Neural cell (in vitro differentiated cells): ENCODE measurements around the gene CASZ1. TPM values are rescaled to one million over a fixed set of nuclear protein-coding genes. Genes with fewer than 3 reads are reported as not detected.

Experiments used
- H2AFZ ChIP-seq: fragments of 200-600, 300-800 bp; sonication (generic), shearing (Covaris generic); 2 replicates; pipeline ENCODE4 v1.6.0; 2014; ENCODE audit warnings: low read depth, mild to moderate bottlenecking, antibody characterized with exemption, low read length, moderate library complexity
- H3F3A ChIP-seq: fragments of 200-600 bp; shearing (Covaris generic); 2 replicates; pipeline ENCODE4 v1.6.1; 2016; ENCODE audit warnings: mild to moderate bottlenecking, moderate library complexity, mixed read lengths, antibody characterized with exemption, low read length; ENCODE audit not compliant: insufficient read depth, poor library complexity, severe bottlenecking
- H3K27ac ChIP-seq: fragments of 200-600, 300-800 bp; sonication (generic), shearing (Covaris generic); 2 replicates; pipeline ENCODE4 v1.5.1; 2014; ENCODE audit warnings: mild to moderate bottlenecking, low read length, moderate library complexity
- H3K27me3 ChIP-seq: fragments of 300-800, 200-600 bp; sonication (generic), shearing (Covaris generic); 2 replicates; pipeline ENCODE4 v1.6.0; 2014; ENCODE audit warnings: mild to moderate bottlenecking, low read depth, low read length, moderate library complexity; ENCODE audit not compliant: insufficient read depth
- H3K36me3 ChIP-seq: fragments of 300-800, 200-600 bp; sonication (generic), shearing (Covaris generic); 2 replicates; pipeline ENCODE4 v1.5.1; 2014; ENCODE audit warnings: mild to moderate bottlenecking, antibody characterized with exemption, low read length, moderate library complexity; ENCODE audit not compliant: insufficient read depth
- H3K4me2 ChIP-seq: fragments of 300-800, 200-600 bp; sonication (generic), shearing (Covaris generic); 2 replicates; pipeline ENCODE4 v1.6.0; 2014; ENCODE audit warnings: mild to moderate bottlenecking, low read length
- H3K4me3 ChIP-seq: fragments of 300-800, 200-600 bp; sonication (generic), shearing (Covaris generic); 2 replicates; pipeline ENCODE4 v1.5.1; 2014; ENCODE audit warnings: mild to moderate bottlenecking, low read length, moderate library complexity
- H3K79me2 ChIP-seq: fragments of 200-600 bp; shearing (Covaris generic); replicated peaks from 2 replicates; pipeline ENCODE4 v1.6.0; 2014; ENCODE audit warnings: mild to moderate bottlenecking, low read length, moderate library complexity; ENCODE audit not compliant: insufficient read depth
- H3K9ac ChIP-seq: fragments of 300-800, 200-600 bp; sonication (generic), shearing (Covaris generic); 2 replicates; pipeline ENCODE4 v1.6.1; 2016; ENCODE audit warnings: mild to moderate bottlenecking, low read length, mixed read lengths
- H3K9me2 ChIP-seq: fragments of 200-600 bp; shearing (Covaris generic); 2 replicates; pipeline ENCODE4 v1.6.1; 2016; ENCODE audit warnings: mild to moderate bottlenecking, low read length, mixed read lengths; ENCODE audit not compliant: insufficient read depth
- H3K9me3 ChIP-seq: fragments of 200-600, 300-800 bp; sonication (generic), shearing (Covaris generic); 2 replicates; pipeline ENCODE4 v1.6.1; 2016; ENCODE audit warnings: mild to moderate bottlenecking, mixed run types, low read length, moderate library complexity, mixed read lengths
- H4K20me1 ChIP-seq: fragments of 200-600 bp; shearing (Covaris generic); 2 replicates; pipeline ENCODE4 v1.6.1; 2016; ENCODE audit warnings: mild to moderate bottlenecking, mixed run types; ENCODE audit not compliant: insufficient read depth
- CTCF ChIP-seq: fragments of 450-650 bp; IDR thresholded peaks from 2 replicates; pipeline ENCODE4 v1.5.1; 2014; ENCODE audit warnings: antibody characterized with exemption, mild to moderate bottlenecking, moderate library complexity; ENCODE audit not compliant: poor library complexity, severe bottlenecking
- EP300 ChIP-seq: fragments of 450-650 bp; conservative IDR thresholded peaks from 2 replicates; pipeline ENCODE4 v1.6.1; 2014; ENCODE audit warnings: antibody characterized with exemption, mild to moderate bottlenecking, moderate library complexity; ENCODE audit not compliant: poor library complexity, severe bottlenecking
- EZH2 ChIP-seq: fragments of 200-600, 300-800 bp; shearing (Covaris generic), sonication (generic); IDR thresholded peaks from 2 replicates; pipeline ENCODE4 v1.6.1; 2014; ENCODE audit warnings: antibody characterized with exemption, low read length, borderline replicate concordance, mild to moderate bottlenecking; ENCODE audit not compliant: insufficient read depth, poor library complexity, severe bottlenecking
- MXI1 ChIP-seq: fragments of 450-650 bp; conservative IDR thresholded peaks from 2 replicates; pipeline ENCODE4 v1.6.1; 2014; ENCODE audit warnings: antibody characterized with exemption, mild to moderate bottlenecking; ENCODE audit not compliant: poor library complexity, severe bottlenecking
- POLR2AphosphoS5 ChIP-seq: IDR thresholded peaks from 2 replicates; pipeline ENCODE4 v1.6.1; 2012
- RAD21 ChIP-seq: fragments of 450-650 bp; conservative IDR thresholded peaks from 2 replicates; pipeline ENCODE4 v1.6.1; 2014; ENCODE audit warnings: antibody characterized with exemption, mild to moderate bottlenecking, moderate library complexity
- SMC3 ChIP-seq: fragments of 450-650 bp; conservative IDR thresholded peaks from 2 replicates; pipeline ENCODE4 v1.6.1; 2014; ENCODE audit warnings: antibody characterized with exemption, mild to moderate bottlenecking, moderate library complexity; ENCODE audit not compliant: poor library complexity
- TAF1 ChIP-seq: IDR thresholded peaks from 2 replicates; pipeline ENCODE4 v1.6.1; 2012; ENCODE audit warnings: low read depth
- polyA plus RNA-seq: library from polyadenylated mRNA; depleted of rRNA; stranded (reverse); fragments of >200 nt; gene quantifications from 2 replicates; pipeline ENCODE4 v1.2.3, GENCODE V29; 2014
- TF ChIP-seq, protein P1 (sequence below): IDR thresholded peaks from 2 replicates; pipeline ENCODE4 v1.6.1; 2012; ENCODE audit warnings: borderline replicate concordance

CASZ1 gene
- polyA plus RNA-seq, 1 donor from 2014 or later, result 0.27 TPM

DNA sequence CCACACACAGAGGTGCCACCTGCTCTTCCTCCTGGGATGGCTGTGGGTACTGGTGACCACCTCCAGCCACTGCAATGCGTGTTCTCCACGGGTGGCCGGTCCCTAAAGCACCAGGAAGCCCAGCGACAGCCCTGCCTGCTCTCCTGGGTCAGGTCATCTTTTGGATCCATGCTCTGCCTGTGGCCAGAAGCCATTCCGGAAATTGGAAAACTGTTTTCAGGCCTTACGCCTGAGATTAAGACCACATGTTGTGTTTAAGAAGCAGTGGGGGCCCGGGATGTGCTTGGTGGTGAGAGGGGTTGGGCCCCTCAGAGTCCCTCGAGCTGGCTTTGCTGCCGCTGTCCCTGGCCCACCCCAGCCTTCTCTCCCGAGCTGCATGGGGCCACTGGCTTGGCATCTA, 170.9 kb downstream of the CASZ1 start:
- Histone ChIP-seq H3K4me2 (no peak overlapping the region), H4K20me1 (no peaks in the 10 kb centered on the region), H2AFZ (no peak overlapping the region), H3K9me3 (no peaks in the 10 kb centered on the region), H3K4me3 (no peak overlapping the region), H3K27me3 (no peaks in the 10 kb centered on the region), H3K36me3 (no peaks in the 10 kb centered on the region), H3F3A (no peaks in the 10 kb centered on the region), H3K27ac (no peak overlapping the region), H3K79me2 (no peaks in the 10 kb centered on the region), H3K9me2 (no peaks in the 10 kb centered on the region), H3K9ac (no peak overlapping the region)
- TF ChIP-seq EZH2, result no peak
- no peak for TF ChIP-seq MXI1
- no peak for TF ChIP-seq SMC3
- TF ChIP-seq TAF1, result no peak
- no peak for TF ChIP-seq CTCF

GRCh38 chr1:10625076-10625475, 171.4 kb downstream of the CASZ1 start:
- no peaks in the 10 kb centered on the region for H3K9me3 ChIP-seq
- no peaks in the 10 kb centered on the region for H3F3A ChIP-seq
- H2AFZ ChIP-seq, result no peak overlapping the region
- no peak overlapping the region for H3K4me3 ChIP-seq
- H3K9ac ChIP-seq, result no peak overlapping the region
- no peaks in the 10 kb centered on the region for H3K79me2 ChIP-seq
- H4K20me1 ChIP-seq, result no peaks in the 10 kb centered on the region
- no peak overlapping the region for H3K4me2 ChIP-seq
- H3K27ac ChIP-seq, result no peak overlapping the region
- H3K36me3 ChIP-seq, result no peaks in the 10 kb centered on the region
- TF ChIP-seq EP300, result no peak
- no peak for TF ChIP-seq CTCF
- TF ChIP-seq, protein P1, sequence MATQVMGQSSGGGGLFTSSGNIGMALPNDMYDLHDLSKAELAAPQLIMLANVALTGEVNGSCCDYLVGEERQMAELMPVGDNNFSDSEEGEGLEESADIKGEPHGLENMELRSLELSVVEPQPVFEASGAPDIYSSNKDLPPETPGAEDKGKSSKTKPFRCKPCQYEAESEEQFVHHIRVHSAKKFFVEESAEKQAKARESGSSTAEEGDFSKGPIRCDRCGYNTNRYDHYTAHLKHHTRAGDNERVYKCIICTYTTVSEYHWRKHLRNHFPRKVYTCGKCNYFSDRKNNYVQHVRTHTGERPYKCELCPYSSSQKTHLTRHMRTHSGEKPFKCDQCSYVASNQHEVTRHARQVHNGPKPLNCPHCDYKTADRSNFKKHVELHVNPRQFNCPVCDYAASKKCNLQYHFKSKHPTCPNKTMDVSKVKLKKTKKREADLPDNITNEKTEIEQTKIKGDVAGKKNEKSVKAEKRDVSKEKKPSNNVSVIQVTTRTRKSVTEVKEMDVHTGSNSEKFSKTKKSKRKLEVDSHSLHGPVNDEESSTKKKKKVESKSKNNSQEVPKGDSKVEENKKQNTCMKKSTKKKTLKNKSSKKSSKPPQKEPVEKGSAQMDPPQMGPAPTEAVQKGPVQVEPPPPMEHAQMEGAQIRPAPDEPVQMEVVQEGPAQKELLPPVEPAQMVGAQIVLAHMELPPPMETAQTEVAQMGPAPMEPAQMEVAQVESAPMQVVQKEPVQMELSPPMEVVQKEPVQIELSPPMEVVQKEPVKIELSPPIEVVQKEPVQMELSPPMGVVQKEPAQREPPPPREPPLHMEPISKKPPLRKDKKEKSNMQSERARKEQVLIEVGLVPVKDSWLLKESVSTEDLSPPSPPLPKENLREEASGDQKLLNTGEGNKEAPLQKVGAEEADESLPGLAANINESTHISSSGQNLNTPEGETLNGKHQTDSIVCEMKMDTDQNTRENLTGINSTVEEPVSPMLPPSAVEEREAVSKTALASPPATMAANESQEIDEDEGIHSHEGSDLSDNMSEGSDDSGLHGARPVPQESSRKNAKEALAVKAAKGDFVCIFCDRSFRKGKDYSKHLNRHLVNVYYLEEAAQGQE, result no peak
- TF ChIP-seq TAF1, result no peak
- no peak for TF ChIP-seq RAD21
- no peak for TF ChIP-seq POLR2AphosphoS5
- TF ChIP-seq MXI1, result no peak
- no peak for TF ChIP-seq EZH2
- no peak for TF ChIP-seq SMC3
- H3K27me3 ChIP-seq, result no peaks in the 10 kb centered on the region
- no peaks in the 10 kb centered on the region for H3K9me2 ChIP-seq
